ENCODE measurements around the gene TFDP2.
"Not testable (repeated sequence)": the region's sequence is repeated elsewhere in the genome, so short reads cannot be mapped to it uniquely, and the experiment has no call there.

TFDP2 gene

GRCh38 chr3:142124243-142124642 lies 25.1 kb downstream of the TFDP2 start:
- FAIRE-seq, result no peak

GRCh38 chr3:142120707-142121106 lies 28.6 kb downstream of the TFDP2 start:
- peak; percentile 41 for FAIRE-seq

GRCh38 chr3:142118911-142119310 lies 30.4 kb downstream of the TFDP2 start:
- FAIRE-seq, result no peak

DNA sequence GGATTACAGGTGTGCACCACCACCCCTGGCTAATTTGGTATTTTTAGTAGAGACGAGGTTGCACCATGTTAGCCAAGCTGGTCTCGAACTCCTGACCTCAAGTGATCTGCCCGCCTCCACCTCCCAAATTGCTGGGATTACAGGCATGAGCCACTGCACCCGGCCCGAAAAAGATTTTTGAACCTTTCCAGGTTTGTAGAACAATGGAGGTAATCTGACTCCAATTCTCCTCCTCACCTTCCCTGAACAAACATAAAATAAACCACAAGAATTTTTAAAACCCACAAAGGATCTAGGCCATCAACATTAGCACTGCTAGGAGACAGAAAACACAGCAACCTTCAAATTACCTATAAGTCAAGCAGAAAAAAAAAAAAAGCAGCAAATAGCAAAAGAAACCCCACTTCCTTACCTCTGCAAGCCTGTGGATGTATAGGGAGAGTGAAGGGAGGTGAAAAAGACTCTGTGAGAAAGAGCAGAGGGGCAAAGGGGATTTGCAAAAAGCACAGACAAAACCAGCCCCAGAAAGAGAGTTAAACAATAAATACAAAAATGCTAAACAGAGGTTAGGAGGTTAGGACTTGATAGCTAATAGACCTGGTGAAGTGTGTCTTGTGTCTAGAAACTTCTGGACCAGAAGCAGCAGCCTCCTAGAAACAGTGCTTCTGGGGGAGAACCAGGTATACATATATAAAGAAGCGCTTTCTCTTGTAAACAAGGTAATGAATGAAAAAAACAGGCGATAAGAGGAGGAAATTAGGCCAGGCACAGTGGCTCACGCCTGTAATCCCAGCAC lies 32.1 kb downstream of the TFDP2 start:
- no peak for FAIRE-seq

DNA sequence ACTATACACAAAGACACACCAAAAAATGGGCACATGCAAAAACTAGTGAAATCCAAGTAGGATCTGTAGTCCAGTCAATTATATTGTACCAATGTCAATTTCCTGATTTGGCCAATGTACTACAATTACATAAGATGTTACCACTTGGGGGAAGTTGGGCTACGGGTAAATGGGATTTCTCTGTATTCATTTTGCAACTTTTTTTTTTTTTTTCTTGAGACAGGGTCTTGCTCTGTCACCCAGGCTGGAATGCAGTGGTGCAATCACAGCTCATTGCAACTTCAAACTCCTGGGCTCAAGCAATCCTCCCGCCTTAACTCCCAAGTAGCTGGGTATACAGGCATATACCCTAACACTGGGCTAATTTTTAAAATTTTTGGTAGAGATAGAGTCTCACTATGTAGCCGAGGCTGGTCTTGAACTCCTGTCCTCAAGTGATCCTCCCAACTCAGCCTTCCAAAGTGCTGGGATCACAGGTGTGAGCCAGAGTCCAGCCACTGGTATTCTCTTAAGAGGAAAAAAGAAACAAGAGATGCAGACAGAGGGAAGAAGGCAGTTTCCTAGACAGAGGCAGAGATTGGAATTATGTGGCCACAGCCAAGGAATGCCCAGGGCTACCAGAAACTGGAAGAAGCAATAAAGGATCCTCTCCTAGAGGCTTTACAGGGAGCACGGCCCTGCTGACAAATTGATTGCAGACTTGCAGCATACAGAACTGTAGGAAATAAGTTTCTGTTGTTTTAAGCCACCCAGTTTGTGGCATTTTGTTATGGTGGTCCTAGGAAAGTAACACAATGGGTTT lies 33.3 kb downstream of the TFDP2 start:
- no peak for FAIRE-seq

DNA sequence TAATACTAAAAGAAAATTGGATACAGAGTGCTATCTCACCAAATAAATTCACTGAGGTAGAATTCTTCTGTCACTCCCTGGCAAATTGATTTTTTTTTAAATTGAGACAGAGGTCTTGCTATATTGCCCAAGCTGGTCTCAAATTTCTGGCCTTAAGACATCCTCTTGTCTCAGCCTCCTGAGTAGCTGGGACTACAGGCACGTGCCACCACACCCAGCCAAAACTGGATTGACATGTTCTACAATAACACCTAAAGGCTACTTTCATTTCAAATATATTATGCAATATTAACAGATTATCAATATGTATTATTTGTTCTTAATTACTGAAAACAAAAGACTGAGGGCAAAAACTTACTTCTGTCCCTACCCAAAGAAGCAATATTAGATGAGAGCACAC lies 36.7 kb downstream of the TFDP2 start:
- FAIRE-seq, result no peak

DNA sequence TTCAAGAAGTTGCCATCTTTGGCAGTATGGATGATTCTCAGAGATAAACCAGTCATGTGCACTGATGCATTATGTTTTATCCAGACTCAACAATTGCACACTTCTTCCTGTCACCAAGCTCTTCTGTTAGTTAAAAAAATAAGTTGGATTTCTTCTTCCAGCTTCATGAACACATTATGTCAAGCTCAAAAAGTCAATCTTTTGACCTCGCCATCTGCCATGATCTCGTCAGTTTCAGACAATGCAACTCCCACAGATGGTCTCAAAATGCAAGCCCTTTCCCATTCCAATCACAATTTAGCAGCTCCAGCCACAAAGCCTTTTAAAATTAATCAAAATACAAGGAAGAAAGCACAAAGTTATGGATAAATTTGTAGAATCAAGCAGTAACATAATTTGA lies 42.8 kb downstream of the TFDP2 start:
- no peak for FAIRE-seq

DNA sequence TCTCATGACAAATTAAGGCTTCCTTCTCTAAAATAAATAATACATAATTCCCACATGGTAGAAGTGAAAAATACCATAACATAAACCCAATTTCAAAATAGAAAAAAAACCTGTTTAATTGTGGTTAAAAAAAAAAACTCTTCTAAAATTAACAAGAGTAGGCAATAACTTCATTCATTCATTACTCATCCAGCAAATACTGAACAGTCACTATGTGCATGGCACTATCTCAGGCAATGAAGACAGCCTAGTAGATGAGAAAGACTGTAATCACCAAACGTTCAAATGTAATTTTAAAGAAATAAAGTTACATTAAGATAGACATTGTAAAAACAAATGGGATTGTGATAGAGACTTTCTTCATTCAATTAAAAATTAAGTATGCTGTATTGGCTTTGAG lies 43.4 kb downstream of the TFDP2 start:
- FAIRE-seq, result no peak

DNA sequence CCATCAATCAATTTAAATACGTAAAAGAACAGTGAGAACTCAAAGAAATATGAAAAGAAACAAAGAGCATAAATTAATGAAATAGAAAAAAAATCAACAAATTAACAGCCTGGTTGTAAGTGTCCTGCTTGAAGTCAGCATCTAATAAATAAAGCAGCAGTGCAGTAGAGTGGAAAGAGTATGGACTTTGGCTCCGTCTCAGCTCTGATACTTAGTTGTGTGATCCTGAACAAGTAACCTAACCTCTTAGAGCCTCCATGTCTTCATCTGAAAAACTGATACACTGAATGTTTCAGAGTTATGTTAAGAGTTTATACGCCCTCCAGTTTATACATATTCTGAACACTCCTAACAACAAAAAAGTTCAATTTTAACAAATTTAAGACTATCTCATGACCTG lies 44.6 kb downstream of the TFDP2 start:
- FAIRE-seq, result no peak

GRCh38 chr3:142098964-142099363 lies 50.4 kb downstream of the TFDP2 start:
- no peak for FAIRE-seq

GRCh38 chr3:142097099-142097843 lies 52.1 kb downstream of the TFDP2 start:
- no peak for FAIRE-seq

GRCh38 chr3:142095841-142096240 lies 53.5 kb downstream of the TFDP2 start:
- FAIRE-seq, result no peak

DNA sequence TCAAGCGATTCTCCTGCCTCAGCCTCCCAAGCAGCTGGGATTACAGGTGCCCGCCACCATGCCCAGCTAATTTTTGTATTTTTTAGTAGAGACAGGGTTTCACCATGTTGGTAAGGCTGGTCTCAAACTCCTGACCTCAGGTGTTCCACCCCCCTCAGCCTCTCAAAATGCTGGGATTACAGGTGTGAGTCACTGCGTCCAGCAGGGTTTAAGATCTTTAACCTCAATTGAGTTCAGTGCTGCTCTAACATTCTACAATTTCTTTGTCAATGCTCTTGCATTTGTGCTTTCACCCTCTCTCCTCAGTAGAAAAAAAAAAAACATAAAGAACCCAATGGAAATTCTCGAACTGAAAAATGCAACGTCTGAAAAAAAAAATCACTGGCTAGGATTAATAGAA lies 60.4 kb downstream of the TFDP2 start:
- FAIRE-seq, result not testable (repeated sequence)

GRCh38 chr3:142088522-142088921 lies 60.8 kb downstream of the TFDP2 start:
- FAIRE-seq, result no peak

DNA sequence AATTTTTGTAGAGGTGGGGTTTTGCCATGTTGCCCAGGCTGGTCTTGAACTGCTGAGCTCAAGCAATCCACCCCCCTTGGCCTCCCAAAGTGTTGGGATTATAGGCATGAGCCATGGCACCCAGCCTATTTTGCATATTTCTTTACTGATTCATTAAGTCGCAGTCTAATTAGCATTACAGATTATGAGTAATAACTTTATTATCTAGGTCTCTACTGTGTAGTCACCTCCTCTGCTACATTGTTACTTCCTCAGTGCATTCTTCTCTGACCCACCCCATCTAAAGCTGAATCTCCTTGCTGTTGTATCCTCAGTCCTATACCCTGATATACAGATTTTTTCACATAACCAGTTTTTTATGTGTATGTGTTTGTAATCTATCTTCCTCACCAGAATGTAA lies 61.7 kb downstream of the TFDP2 start:
- no peak for FAIRE-seq

DNA sequence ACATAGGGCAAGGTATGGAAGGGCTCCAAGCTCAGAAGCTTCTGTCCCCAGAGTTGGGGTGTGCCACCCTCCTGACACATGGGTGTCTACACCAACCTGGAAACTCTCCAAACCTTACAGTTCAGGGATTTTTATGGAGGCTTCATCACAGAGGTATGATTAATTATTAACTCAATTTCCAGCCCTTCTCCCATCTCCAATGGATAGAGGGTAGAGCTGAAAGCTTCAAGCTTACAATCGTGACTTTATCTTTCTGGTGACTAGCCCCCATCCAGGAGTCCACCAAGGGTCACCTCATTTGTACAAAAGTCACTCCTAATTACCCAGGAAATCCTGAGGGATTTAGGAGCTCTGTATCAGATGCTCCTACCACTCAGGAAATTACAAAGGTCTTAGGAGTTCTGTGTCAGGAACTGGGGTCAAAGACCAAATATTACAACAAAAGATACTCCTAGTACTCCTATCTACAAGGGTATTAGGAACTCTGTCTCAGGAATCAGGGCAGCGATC lies 62.7 kb downstream of the TFDP2 start:
- no peak for FAIRE-seq

DNA sequence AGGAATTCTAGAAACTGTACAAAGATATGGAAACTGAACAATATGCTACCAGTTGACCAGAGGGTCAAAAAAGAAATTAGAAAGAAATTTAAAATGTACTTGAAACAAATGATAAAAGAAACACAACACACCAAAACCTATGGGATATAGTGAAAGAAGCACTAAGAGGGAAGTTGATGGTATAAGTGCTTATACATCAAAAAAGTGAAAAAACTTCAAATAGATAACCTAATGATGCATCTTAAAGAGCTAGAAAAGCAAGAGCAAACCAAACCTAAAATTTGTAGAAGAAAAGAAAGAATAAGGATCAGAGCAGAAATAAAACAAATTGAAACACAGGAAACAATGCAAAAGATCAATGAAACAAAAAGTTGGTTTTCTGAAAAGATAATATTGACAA lies 68.2 kb downstream of the TFDP2 start:
- FAIRE-seq, result peak; percentile 17

GRCh38 chr3:142077859-142078500 lies 71.4 kb downstream of the TFDP2 start:
- no peak for FAIRE-seq

- FAIRE-seq, result no peak
Measured at GRCh38 chr3:142077155-142077858, 72.0 kb downstream of the TFDP2 start.

GRCh38 chr3:142075656-142076055 lies 73.7 kb downstream of the TFDP2 start:
- not testable (repeated sequence) for FAIRE-seq

DNA sequence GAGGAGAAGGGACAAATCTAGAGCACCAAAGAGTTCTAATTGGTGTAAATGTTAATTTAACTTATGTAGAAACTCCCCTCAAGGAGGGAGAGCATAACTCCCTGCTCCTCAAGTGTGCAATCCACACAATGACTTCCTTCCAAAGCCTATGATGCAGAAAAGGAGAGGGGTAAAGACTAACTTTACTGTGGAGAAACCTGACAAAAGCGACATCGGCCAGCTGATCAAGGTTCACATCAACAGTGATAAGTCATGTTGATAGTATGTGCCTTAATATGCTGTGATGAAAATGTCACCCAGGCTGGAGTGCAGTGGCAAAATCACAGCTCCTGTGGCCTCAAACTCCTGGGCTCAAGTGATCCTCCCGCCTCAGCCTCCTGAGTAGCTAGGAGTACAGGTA lies 76.5 kb downstream of the TFDP2 start:
- no peak for FAIRE-seq

- FAIRE-seq, result no peak
Measured at GRCh38 chr3:142065932-142066331, 83.4 kb downstream of the TFDP2 start.

Measured in islet of Langerhans (tissue), 1 donor.